SU-DHL-6 (cell line): ENCODE measurements around the gene GON4L.

ENCODE experiments used
- CTCF ChIP-seq: fragments of 200-600 bp; sonication (generic); IDR thresholded peaks from one replicate; pipeline ENCODE4 v1.5.1; 2017; ENCODE audit warnings: antibody characterized with exemption, mild to moderate bottlenecking, low read length, moderate library complexity; ENCODE audit not compliant: insufficient read depth, poor library complexity, severe bottlenecking
- EZH2phosphoT487 ChIP-seq: fragments of 200-600 bp; sonication (generic), shearing (Covaris generic); conservative IDR thresholded peaks from 2 replicates; pipeline ENCODE4 v1.6.1; 2018; ENCODE audit warnings: mild to moderate bottlenecking, antibody characterized with exemption, low read length, moderate library complexity, mixed read lengths

- TF ChIP-seq CTCF (no peak), EZH2phosphoT487 (no peak)
Measured at GRCh38 chr1:155759966-155760630, 96.9 kb downstream of the GON4L start.
